ENCODE measurements around the gene EMSY. TPM values are rescaled to one million over a fixed set of nuclear protein-coding genes. Genes with fewer than 3 reads are reported as not detected.
"Not testable (repeated sequence)": the region's sequence is repeated elsewhere in the genome, so short reads cannot be mapped to it uniquely, and the experiment has no call there.

Gene EMSY
- total RNA-seq, 1 donor = 25.6 TPM

DNA sequence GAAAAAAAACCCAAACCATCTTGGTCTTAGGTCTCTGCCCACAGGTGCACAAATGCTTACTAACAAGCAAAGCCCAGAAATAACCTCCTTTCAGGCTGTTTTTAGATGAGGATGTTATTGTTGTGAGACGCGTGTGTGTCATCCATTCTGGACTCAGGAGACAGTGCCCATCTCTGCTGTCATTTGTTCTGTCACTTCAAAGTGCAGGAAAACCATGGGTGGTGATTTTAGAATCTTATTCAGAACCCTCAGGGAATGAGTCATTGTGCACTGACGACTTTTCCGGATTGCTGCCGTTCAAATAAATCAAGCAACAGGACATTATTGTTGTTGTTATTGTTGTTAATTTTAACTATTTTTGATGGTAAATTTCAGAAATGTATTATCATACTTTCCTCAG is 115.4 kb downstream of the EMSY start:
- Histone ChIP-seq H3K4me1 (ENCODE audit: insufficient read depth, low read length) (no peaks in the 10 kb centered on the region), H3K9me3 (ENCODE audit: low read depth, low read length) (no peaks in the 10 kb centered on the region), H3K27me3 (ENCODE audit: insufficient read depth, low read length) (no peaks in the 10 kb centered on the region), H3K4me3 (ENCODE audit: low read length) (no peak overlapping the region)

DNA sequence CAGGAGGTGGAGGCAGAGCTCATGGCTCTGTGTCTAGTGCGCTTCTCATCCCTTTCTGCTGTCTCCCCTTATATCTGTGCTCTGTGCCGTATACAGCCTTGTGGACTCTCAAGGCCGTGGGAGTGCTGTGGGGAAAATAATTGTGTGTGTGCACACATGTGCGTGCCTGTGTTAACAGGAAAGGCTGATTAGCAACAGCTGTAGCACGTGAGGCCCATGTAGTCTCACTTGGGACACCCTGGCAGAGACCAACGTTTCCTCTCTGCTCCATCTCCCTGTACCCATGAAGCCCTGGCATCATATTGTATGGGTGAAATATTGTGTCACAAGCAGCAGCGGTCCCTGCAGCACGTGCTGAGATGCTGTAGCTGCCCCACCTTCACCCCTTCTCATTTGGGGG is 116.4 kb downstream of the EMSY start:
- Histone ChIP-seq H3K4me3 (ENCODE audit: low read length) (no peak overlapping the region), H3K9me3 (ENCODE audit: low read depth, low read length) (no peaks in the 10 kb centered on the region), H3K27me3 (ENCODE audit: insufficient read depth, low read length) (no peaks in the 10 kb centered on the region), H3K4me1 (ENCODE audit: insufficient read depth, low read length) (no peaks in the 10 kb centered on the region)

DNA sequence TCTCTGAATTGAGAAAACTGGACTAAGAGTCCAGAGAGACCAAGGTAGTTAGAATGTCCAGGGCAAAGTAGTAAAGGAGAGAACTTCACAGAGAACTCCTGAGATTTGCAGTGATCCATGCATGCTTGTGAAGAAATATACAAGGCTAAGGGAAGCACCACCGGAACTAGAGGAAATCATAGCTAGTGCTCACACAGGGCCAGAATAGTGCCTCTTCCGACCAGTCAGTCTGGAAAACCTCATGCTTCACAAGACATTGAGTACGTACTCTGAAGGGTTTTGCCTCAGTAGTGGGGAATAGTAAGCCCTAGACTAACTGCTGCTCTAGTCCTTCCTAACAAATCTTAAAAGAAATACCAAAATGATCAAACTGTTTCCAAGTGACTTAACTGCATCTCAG is 117.7 kb downstream of the EMSY start:
- no peak overlapping the region for H3K4me3 ChIP-seq (ENCODE audit: low read length)
- H3K4me1 ChIP-seq (ENCODE audit: insufficient read depth, low read length) = no peaks in the 10 kb centered on the region

DNA sequence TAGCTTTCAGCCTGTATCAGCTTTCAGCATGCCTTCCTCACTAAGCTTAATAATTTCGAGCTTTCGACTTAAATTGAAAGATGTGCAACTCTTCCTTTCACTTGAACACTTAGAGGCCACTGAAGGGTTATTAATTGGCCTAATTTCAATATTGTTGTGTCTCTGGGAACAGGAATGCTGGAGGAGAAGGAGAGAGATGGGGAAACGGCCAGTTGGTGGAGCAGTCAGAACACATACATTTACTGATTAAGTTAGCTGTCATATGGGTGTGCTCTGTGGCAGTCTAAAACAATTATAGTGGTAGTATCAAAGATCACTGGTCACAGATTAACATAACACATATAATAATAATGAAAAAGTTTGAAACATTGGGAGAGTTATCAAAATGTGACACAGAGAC is 119.5 kb downstream of the EMSY start:
- H3K4me3 ChIP-seq (ENCODE audit: low read length) = no peak overlapping the region
- no peaks in the 10 kb centered on the region for H3K9me3 ChIP-seq (ENCODE audit: low read depth, low read length)
- H3K4me1 ChIP-seq (ENCODE audit: insufficient read depth, low read length) = no peaks in the 10 kb centered on the region
- H3K27me3 ChIP-seq (ENCODE audit: insufficient read depth, low read length) = no peaks in the 10 kb centered on the region

More for the DNA sequence above, 117.7 kb downstream of the EMSY start:
- H3K27me3 ChIP-seq (ENCODE audit: insufficient read depth, low read length) = no peaks in the 10 kb centered on the region
- H3K9me3 ChIP-seq (ENCODE audit: low read depth, low read length) = no peaks in the 10 kb centered on the region

DNA sequence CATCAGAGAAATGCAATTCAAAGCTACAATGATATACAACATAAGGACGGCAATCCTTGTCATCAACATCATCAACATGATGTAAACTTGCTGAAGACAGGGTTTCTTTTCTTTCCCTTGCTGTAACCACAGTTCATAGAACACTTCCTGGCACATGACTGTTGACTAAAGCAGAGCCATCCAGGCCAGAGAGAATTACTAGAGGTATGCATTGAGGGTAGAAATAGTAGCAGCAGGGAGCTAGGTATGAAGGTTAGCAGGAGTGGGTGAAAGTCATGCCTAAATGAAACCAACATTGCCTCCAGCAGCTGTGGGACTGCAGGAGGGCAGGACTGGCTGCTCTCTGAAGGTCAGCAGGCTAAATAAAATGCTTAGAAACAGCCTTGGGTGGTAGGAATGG is 122.0 kb downstream of the EMSY start:
- no peak overlapping the region for H3K4me3 ChIP-seq (ENCODE audit: low read length)
- no peaks in the 10 kb centered on the region for H3K9me3 ChIP-seq (ENCODE audit: low read depth, low read length)
- no peaks in the 10 kb centered on the region for H3K27me3 ChIP-seq (ENCODE audit: insufficient read depth, low read length)
- no peaks in the 10 kb centered on the region for H3K4me1 ChIP-seq (ENCODE audit: insufficient read depth, low read length)

DNA sequence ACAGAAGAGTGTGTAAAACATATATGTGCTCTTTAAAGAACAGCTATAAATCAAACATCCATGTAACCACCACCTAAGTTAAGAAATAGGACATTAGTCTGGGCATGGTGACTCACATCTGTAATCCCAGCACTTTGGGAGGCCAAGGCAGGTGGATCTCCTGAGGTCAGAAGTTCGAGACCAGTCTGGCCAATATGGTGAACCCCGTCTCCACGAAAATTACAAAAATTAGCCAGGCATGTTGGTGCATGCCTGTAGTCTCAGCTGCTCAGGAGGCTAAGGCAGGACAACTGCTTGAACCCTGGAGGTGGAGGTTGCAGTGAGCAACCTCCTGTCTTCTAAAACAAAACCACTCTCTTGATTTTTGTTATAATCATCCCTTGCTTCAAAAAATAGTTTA is 122.4 kb downstream of the EMSY start:
- no peaks in the 10 kb centered on the region for H3K27me3 ChIP-seq (ENCODE audit: insufficient read depth, low read length)
- H3K9me3 ChIP-seq (ENCODE audit: low read depth, low read length) = no peaks in the 10 kb centered on the region
- no peaks in the 10 kb centered on the region for H3K4me1 ChIP-seq (ENCODE audit: insufficient read depth, low read length)
- no peak overlapping the region for H3K4me3 ChIP-seq (ENCODE audit: low read length)

DNA sequence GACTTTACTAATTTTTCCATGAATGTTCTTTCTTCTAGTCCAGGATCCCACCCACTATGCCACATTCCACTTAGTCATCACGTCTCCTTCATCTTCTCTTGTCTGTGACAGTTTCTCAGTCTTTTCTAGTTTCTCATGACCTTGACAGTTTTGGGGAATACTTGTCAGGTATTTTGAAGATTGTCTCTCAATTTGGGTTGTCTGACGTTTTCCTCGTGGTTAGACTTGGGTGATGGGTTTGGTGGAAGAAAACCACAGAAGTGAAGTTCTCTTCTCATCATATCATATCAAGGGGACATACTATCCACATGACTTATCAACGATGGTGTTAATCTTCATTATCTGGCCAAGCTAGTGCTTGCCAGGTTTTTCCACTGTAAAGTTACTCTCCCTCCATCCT is 123.3 kb downstream of the EMSY start:
- no peaks in the 10 kb centered on the region for H3K27me3 ChIP-seq (ENCODE audit: insufficient read depth, low read length)
- no peaks in the 10 kb centered on the region for H3K4me1 ChIP-seq (ENCODE audit: insufficient read depth, low read length)
- no peaks in the 10 kb centered on the region for H3K9me3 ChIP-seq (ENCODE audit: low read depth, low read length)
- H3K4me3 ChIP-seq (ENCODE audit: low read length) = no peak overlapping the region

DNA sequence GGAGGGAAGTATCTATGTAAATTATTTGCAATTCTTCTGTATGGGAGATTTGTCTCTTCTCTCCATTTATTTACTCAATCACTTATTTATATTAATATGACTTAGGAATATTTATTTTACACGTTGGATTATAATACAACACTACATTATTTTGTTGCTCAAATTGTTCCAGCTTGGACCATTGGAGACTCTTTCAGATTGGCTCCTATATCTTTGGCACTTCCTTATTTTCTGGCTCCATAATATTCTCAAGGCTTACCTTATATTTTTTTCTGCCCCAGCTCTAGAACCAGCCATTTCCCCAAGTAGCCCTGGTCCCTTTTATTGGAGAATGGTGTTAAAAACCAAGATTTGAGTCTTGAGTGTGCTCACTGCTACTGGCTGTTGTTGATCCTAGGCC is 123.8 kb downstream of the EMSY start:
- no peaks in the 10 kb centered on the region for H3K9me3 ChIP-seq (ENCODE audit: low read depth, low read length)
- H3K4me1 ChIP-seq (ENCODE audit: insufficient read depth, low read length) = no peaks in the 10 kb centered on the region
- no peaks in the 10 kb centered on the region for H3K27me3 ChIP-seq (ENCODE audit: insufficient read depth, low read length)
- no peak overlapping the region for H3K4me3 ChIP-seq (ENCODE audit: low read length)

DNA sequence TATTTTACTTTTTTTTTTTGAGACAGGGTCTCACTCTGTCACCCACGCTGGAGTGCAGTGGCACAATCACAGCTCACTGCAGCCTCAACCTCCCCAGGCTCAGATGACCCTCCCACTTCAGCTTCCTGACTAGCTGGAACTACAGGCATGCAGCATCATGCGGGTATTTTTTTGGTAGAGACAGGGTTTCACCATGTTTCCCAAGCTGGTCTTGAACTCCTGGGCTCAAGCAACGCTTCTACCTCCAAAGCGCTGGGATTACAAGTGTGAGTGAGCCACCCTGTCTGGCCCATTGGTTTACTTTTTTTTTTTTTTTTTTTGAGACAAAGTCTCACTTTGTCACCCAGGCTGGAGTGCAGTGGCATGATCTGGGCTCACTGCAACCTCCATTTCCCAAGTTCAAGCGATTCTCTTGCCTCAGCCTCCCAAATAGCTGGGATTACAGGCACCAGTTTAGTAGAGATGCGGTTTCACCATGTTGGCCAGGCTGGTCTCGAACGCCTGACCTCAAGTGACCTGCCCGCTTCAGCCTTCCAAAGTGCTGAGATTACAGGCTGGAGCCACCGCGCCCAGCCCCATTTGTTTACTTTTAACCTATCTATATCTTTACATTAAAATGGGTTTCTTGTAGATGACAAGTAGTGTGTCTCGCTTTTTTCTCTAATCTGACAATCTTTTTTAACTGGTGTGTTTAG is 127.5 kb downstream of the EMSY start:
- not testable (repeated sequence) for H3K4me1 ChIP-seq (ENCODE audit: insufficient read depth, low read length); H3K4me3 ChIP-seq (ENCODE audit: low read length); H3K27me3 ChIP-seq (ENCODE audit: insufficient read depth, low read length); H3K9me3 ChIP-seq (ENCODE audit: low read depth, low read length)

DNA sequence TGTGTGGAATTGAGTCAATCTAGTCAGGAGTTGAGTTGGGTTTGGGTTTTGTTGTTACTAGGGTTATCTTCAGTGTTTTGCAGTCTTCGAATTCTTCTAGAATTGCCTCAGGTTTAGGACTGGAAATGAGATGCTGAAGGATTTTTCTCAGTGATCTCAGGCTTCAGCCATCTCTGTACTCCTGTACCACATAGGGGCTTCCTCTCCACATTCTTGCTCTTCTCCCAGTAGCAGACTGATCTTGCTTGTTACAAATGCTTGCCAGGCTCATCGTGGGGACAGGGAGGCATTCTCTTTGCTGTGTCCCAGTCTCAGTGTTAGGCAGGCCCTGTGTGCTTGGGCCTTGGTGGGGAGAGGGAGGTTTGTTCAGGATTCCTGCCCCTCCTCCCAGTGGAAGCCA is 129.6 kb downstream of the EMSY start:
- H3K4me1 ChIP-seq (ENCODE audit: insufficient read depth, low read length) = no peaks in the 10 kb centered on the region
- H3K4me3 ChIP-seq (ENCODE audit: low read length) = no peak overlapping the region
- no peaks in the 10 kb centered on the region for H3K27me3 ChIP-seq (ENCODE audit: insufficient read depth, low read length)

DNA sequence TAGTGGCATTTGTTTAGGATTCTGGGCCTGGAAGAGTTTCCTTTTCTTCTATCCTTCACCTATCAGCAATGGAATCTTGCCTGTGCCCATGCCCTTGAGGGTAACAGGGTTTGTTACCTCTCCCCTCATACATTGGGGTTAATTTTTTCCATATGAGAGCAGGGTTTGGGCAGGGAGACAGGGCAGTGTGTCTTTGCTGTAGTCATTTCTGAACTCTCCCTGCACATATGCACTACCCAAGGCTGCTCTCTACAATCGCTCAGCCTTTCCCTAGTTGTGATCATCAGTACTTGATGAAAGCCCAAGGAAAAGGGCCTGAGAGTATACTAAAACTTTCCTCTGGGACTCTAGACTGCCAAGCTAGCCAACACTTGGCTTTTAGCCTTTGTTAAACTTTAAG is 130.1 kb downstream of the EMSY start:
- no peaks in the 10 kb centered on the region for H3K9me3 ChIP-seq (ENCODE audit: low read depth, low read length)
- H3K4me3 ChIP-seq (ENCODE audit: low read length) = no peak overlapping the region
- H3K4me1 ChIP-seq (ENCODE audit: insufficient read depth, low read length) = no peaks in the 10 kb centered on the region
- no peaks in the 10 kb centered on the region for H3K27me3 ChIP-seq (ENCODE audit: insufficient read depth, low read length)

More for the DNA sequence above, 129.6 kb downstream of the EMSY start:
- H3K9me3 ChIP-seq (ENCODE audit: low read depth, low read length) = no peaks in the 10 kb centered on the region

DNA sequence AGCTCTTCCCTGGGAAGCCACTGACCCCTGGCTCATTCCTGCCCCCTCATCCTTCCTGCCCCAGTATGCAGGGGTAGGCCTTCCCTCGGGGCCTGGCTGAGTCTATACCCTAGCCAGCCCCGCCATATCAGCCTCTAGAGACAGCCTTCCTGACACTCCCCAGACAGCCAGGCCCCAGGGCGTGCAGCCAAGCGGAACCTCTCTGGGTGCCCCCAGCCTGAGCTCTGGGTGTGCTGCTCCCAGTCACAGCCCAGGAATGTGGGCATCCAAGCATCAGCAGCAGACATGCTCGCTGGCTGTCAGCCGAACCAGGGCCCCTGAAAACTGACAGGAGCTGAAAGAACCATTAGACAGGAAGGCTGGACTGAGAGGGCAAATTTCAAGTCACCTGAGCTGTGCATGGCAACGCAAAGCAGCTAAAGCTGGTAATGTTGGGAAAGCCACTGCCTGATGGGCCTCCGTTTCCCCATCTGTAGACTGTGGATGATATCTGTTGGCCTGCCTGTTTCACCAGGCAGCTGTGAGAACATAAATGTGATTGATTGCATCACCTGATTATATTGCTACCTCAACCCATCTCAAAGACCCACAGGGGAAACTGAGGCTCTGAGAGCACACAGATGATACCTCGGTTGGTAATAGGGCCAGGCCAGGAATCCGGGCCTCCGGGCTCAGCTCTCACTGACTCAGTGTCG is 132.6 kb downstream of the EMSY start:
- H3K4me1 ChIP-seq (ENCODE audit: insufficient read depth, low read length) = no peaks in the 10 kb centered on the region
- no peaks in the 10 kb centered on the region for H3K27me3 ChIP-seq (ENCODE audit: insufficient read depth, low read length)
- H3K4me3 ChIP-seq (ENCODE audit: low read length) = no peak overlapping the region
- H3K9me3 ChIP-seq (ENCODE audit: low read depth, low read length) = no peaks in the 10 kb centered on the region

DNA sequence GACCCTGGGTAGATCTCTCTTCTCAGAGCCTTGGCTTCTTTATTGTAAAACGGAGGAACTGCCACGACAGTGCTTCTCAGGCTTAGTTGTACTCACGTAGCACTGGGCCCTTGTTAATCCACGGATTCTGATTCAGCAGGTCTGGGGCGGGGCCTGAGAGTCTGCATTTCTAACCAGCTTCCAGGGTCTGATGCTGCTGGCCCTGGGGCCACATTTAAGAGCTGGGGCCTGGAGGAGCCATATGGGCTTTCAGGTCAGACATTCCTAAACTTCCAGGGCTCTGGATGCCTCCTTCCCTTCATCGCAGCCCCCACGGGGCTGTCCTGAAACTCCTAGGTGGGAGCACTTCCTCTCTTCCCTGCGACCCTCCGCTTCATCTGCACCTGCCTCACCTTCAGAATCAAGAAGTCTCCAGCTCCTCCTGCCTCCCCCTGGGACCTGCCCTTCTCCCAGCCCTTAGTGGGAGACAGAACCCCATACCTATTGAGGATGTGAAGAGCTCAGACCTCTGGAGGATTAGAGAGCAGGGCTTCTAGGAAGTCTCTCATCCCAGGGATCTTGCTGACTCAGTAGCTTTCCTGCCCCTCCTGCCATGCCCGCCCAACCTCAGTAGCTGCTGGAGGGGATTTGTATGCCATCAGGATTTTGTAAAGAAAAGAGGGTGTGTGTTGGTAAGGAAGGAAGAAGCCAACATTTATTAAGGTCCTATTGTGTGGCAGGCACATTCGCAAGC is 133.3 kb downstream of the EMSY start:
- no peaks in the 10 kb centered on the region for H3K4me1 ChIP-seq (ENCODE audit: insufficient read depth, low read length)
- H3K4me3 ChIP-seq (ENCODE audit: low read length) = no peak overlapping the region
- no peaks in the 10 kb centered on the region for H3K27me3 ChIP-seq (ENCODE audit: insufficient read depth, low read length)
- no peaks in the 10 kb centered on the region for H3K9me3 ChIP-seq (ENCODE audit: low read depth, low read length)

DNA sequence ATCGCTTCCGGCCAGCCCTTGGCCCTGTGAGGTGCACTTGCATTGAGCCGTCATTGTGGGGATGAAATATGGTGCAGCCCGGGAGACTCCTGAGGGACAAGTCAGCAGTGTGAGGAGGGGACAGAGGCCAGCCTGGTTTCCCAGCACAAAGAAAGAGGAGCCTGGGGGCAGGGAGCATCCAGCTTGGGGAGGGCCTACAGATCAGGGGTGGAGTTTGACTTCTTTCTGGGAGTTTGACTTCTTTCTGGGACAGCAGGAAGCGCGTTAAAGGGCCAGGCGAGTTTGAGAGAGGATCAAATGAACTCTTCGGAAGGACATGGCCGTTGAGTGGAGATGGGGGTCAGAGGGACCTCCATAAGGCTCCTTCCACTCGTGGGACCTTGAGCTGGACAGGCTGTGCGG is 133.8 kb downstream of the EMSY start:
- H3K4me1 ChIP-seq (ENCODE audit: insufficient read depth, low read length) = no peaks in the 10 kb centered on the region
- H3K27me3 ChIP-seq (ENCODE audit: insufficient read depth, low read length) = no peaks in the 10 kb centered on the region
- H3K4me3 ChIP-seq (ENCODE audit: low read length) = no peak overlapping the region
- H3K9me3 ChIP-seq (ENCODE audit: low read depth, low read length) = no peaks in the 10 kb centered on the region

DNA sequence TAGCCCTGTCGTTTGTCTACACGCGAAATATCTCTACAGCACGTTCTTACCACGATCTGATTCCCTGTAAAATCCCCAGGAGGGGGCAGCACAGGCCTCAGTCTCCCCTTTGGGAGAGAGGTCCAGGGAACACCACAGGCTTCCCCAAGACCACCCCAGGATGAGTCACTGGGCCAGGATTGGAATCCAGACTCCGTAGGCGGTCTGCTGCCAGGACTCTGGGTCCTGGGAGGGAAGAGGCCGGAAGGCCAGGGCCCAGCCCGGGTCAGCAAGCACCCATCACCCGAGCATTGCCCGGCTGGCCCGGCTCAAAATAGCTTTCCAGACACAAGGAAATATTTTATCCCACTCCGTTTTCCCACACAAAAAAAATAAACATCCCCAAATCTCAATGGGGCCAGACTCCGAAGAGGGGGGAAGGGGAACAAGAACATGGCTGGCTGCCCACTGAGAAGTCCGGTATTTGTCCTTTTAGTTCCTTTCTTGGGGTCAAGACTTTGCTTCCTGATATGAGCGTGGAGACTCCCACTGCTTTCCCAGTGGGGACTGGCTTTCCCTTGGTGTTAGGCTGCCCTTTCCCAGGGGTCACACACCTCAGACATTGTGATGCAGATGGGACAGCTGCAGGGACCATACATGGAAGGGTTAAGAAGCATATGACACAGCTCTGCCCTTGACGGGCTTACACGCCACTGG is 134.4 kb downstream of the EMSY start:
- no peak overlapping the region for H3K4me3 ChIP-seq (ENCODE audit: low read length)

More for the DNA sequence above, 134.4 kb downstream of the EMSY start:
- Histone ChIP-seq H3K9me3 (ENCODE audit: low read depth, low read length) (no peaks in the 10 kb centered on the region), H3K4me1 (ENCODE audit: insufficient read depth, low read length) (no peaks in the 10 kb centered on the region), H3K27me3 (ENCODE audit: insufficient read depth, low read length) (no peaks in the 10 kb centered on the region)

All from mononuclear cell (primary cell).